ENCODE data around the gene TTC23L.
A peak's percentile ranks its signal among the peaks of the same experiment; 100 is the strongest.

Gene TTC23L

GRCh38 chr5:34838785-34839714, at the start of gene TTC23L:
TSS of gene TTC23L (plus strand) at chr5:34839164. CDS start at chr5:34840672, 1,508 bp downstream.
- TF ChIP-seq CTCF (IDR thresholded peaks at IDR 0.05; ENCODE audit: insufficient read depth, low read length, poor library complexity, severe bottlenecking): no peak
- Histone ChIP-seq H3K4me3 (replicated peaks; ENCODE audit: low read depth, low read length) (peak within 1 kb of the TSS; percentile 71), H3K27me3 (replicated peaks; ENCODE audit: control insufficient read depth, insufficient read depth, low read length) (no peaks in the 10 kb centered on the region; the same call in 1 of the 2 replicates), H3K36me3 (ENCODE audit: control insufficient read depth, insufficient read depth, low read length) (no peaks in the 10 kb centered on the region)
- DNase-seq (ENCODE audit: extremely low read depth, insufficient read length): peak; percentile 93

GRCh38 chr5:34789639-34790038, 49.3 kb upstream of the TTC23L start:
- no peak for TF ChIP-seq CTCF (IDR thresholded peaks at IDR 0.05; ENCODE audit: insufficient read depth, low read length, poor library complexity, severe bottlenecking)
- no peaks in the 10 kb centered on the region for H3K36me3 ChIP-seq (ENCODE audit: control insufficient read depth, insufficient read depth, low read length)
- DNase-seq (ENCODE audit: extremely low read depth, insufficient read length): no peak
- no peak overlapping the region for H3K4me3 ChIP-seq (replicated peaks; ENCODE audit: low read depth, low read length)
- no peaks in the 10 kb centered on the region for H3K27me3 ChIP-seq (replicated peaks; ENCODE audit: control insufficient read depth, insufficient read depth, low read length)

- no peak for DNase-seq (ENCODE audit: extremely low read depth, insufficient read length)
- no peaks in the 10 kb centered on the region for H3K36me3 ChIP-seq (ENCODE audit: control insufficient read depth, insufficient read depth, low read length)
- TF ChIP-seq CTCF (IDR thresholded peaks at IDR 0.05; ENCODE audit: insufficient read depth, low read length, poor library complexity, severe bottlenecking): no peak
- H3K4me3 ChIP-seq (replicated peaks; ENCODE audit: low read depth, low read length): no peak overlapping the region
- H3K27me3 ChIP-seq (replicated peaks; ENCODE audit: control insufficient read depth, insufficient read depth, low read length): no peaks in the 10 kb centered on the region
Measured at GRCh38 chr5:34790069-34790468, 48.9 kb upstream of the TTC23L start.

- no peak for DNase-seq (ENCODE audit: extremely low read depth, insufficient read length)
- H3K27me3 ChIP-seq (replicated peaks; ENCODE audit: control insufficient read depth, insufficient read depth, low read length): no peaks in the 10 kb centered on the region
- no peak for TF ChIP-seq CTCF (IDR thresholded peaks at IDR 0.05; ENCODE audit: insufficient read depth, low read length, poor library complexity, severe bottlenecking)
- H3K4me3 ChIP-seq (replicated peaks; ENCODE audit: low read depth, low read length): no peak overlapping the region
- H3K36me3 ChIP-seq (ENCODE audit: control insufficient read depth, insufficient read depth, low read length): no peaks in the 10 kb centered on the region
Measured at GRCh38 chr5:34791761-34792244, 47.2 kb upstream of the TTC23L start.

GRCh38 chr5:34802834-34803563, 36.0 kb upstream of the TTC23L start:
- Histone ChIP-seq H3K4me3 (replicated peaks; ENCODE audit: low read depth, low read length) (no peak overlapping the region), H3K36me3 (ENCODE audit: control insufficient read depth, insufficient read depth, low read length) (no peaks in the 10 kb centered on the region), H3K27me3 (replicated peaks; ENCODE audit: control insufficient read depth, insufficient read depth, low read length) (no peaks in the 10 kb centered on the region)
- TF ChIP-seq CTCF (IDR thresholded peaks at IDR 0.05; ENCODE audit: insufficient read depth, low read length, poor library complexity, severe bottlenecking): no peak
- no peak for DNase-seq (ENCODE audit: extremely low read depth, insufficient read length)
